Skeletal muscle satellite cell (primary cell): Measurements from ENCODE around the gene MB.

Experiments used
- H3K27me3 ChIP-seq: 2 replicates; pipeline ENCODE4 v1.7.0; 2013; ENCODE audit warnings: low read length; ENCODE audit not compliant: control insufficient read depth, insufficient read depth
- H3K36me3 ChIP-seq: 2 replicates; pipeline ENCODE4 v1.7.0; 2013; ENCODE audit warnings: mild to moderate bottlenecking, control low read depth, low read length; ENCODE audit not compliant: insufficient read depth
- H3K4me1 ChIP-seq: 2 replicates; pipeline ENCODE4 v1.7.0; 2013; ENCODE audit warnings: low read length; ENCODE audit not compliant: control insufficient read depth, insufficient read depth
- H3K4me2 ChIP-seq: 2 replicates; pipeline ENCODE4 v1.7.0; 2013; ENCODE audit warnings: mild to moderate bottlenecking, low read length
- H3K4me3 ChIP-seq: 2 replicates; pipeline ENCODE4 v1.7.0; 2013; ENCODE audit warnings: low read length
- H3K9ac ChIP-seq: 2 replicates; pipeline ENCODE4 v1.7.0; 2013; ENCODE audit warnings: mild to moderate bottlenecking, low read depth, low read length, moderate library complexity
- H3K9me3 ChIP-seq: replicated peaks from 2 replicates; pipeline ENCODE4 v1.7.0; 2013; ENCODE audit warnings: mild to moderate bottlenecking, control low read depth, low read length

The MB gene

DNA sequence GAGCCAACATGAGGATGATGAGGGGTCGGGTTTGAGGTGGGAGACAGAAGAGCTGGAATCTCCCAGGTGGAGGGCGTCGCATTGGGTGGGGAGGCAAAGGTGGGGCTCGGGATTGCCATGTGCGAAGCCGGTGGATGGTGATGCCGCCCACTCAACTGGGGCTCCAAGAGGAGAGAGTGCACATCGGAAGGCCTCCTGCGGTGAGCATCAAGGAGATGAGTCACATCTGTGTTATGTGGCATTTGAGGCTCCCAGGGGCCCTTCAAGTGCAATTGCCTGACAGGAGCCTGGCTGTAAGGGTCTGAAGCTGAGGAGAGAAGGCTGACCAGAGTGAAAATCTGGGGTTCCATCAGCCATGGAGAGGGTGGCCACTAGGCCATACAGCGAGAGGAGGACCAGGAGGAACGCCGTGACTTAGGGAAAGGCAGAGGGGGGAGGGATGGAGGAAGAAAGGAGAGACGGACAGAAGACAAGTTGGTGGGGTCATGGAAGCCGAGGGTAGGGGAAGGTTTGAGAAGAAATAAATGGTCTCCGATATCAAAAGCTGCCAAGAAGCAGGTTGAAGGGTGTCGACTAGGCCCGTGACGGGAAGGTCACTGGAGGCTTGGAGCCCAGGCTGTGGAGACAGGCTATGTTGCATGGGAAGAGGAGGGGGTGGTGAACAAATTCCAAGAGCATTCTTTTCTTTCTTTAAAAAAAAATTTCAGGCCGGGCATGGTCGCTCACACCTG lies 55.2 kb downstream of the MB start:
- Histone ChIP-seq H3K4me3 (peak overlapping the region; percentile 39), H3K4me1 (peaks cover 16% of the 10 kb centered on the region), H3K4me2 (peak overlapping the region; percentile 25), H3K27me3 (peaks cover 36% of the 10 kb centered on the region), H3K9ac (no peak overlapping the region), H3K9me3 (no peaks in the 10 kb centered on the region), H3K36me3 (no peaks in the 10 kb centered on the region)

DNA sequence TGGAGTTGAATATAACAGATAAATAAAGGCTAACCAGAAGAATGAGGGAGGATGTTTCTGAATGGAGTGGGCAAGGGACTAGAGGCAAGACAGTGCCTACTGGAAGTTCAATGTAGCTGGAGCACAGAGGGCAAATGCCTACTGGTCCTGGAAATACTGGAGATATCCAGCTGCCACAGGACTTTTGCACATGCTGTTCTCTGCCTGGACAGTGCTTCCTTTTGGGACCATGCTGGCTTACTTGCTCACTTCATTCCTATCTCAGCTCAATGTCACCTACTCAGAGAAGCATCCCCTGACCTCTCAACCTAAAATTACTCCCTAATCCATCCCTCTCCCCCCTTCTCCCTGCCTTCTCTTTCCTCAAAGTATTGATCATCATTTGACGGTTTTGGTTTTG lies 56.3 kb downstream of the MB start:
- H3K9ac ChIP-seq = no peak overlapping the region
- H3K4me1 ChIP-seq = peaks cover 16% of the 10 kb centered on the region

DNA sequence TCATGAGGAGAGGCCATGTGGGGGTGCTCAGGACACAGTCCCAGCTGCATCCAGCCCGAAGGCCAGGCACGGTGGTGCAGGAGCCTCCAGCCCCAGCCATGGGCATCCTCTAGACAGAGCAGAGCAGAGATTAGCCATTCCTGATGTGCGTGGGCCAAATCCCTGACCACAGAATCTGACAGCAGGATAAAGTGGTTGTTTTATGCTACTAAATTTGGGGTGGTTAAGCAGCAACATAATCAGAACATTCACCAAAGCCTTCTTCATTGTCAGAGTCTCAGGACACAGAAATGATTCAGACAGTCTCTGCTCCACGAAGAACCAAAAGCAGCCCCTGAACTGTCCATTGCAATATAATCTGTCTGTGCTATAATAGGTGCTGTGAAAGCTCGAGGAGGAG lies 56.8 kb downstream of the MB start:
- Histone ChIP-seq H3K4me2 (no peak overlapping the region), H3K9ac (no peak overlapping the region), H3K36me3 (no peaks in the 10 kb centered on the region), H3K4me1 (peaks cover 12% of the 10 kb centered on the region), H3K27me3 (peaks cover 46% of the 10 kb centered on the region), H3K4me3 (no peak overlapping the region), H3K9me3 (no peaks in the 10 kb centered on the region)

More for the DNA sequence above, 56.3 kb downstream of the MB start:
- Histone ChIP-seq H3K4me3 (no peak overlapping the region), H3K9me3 (no peaks in the 10 kb centered on the region), H3K36me3 (no peaks in the 10 kb centered on the region), H3K4me2 (no peak overlapping the region), H3K27me3 (peaks cover 44% of the 10 kb centered on the region)

DNA sequence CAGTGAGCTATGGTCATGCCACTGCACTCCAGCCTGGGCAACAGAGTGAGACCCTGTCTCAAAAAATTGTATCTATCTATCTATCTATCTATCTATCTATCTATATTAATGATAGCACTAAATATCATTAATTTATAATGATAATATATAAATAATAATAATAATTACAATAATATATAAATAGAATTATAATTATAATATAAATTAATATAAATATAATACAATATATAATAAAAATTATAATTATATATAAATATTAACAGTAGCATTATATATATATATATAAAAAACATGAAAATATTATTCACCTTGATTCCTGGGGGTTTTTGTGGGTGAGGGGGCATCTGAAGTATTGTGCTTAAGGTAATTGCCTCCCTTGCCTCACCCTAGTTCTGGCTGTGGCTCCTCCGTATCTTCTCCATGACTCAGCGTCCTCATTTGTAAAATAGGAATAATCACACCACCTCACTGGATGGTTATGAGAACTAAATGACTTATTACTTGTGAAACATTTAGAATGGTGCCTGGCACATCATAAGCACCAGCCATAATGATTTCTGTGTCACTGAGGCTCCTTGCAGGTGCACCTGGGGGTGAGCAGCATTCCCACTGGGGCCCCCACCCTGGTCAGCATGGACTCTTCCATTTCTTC lies 57.6 kb downstream of the MB start:
- Histone ChIP-seq H3K27me3 (peaks cover 44% of the 10 kb centered on the region), H3K4me2 (no peak overlapping the region), H3K9ac (no peak overlapping the region), H3K9me3 (no peaks in the 10 kb centered on the region), H3K4me3 (no peak overlapping the region), H3K36me3 (no peaks in the 10 kb centered on the region), H3K4me1 (peaks cover 9% of the 10 kb centered on the region)

DNA sequence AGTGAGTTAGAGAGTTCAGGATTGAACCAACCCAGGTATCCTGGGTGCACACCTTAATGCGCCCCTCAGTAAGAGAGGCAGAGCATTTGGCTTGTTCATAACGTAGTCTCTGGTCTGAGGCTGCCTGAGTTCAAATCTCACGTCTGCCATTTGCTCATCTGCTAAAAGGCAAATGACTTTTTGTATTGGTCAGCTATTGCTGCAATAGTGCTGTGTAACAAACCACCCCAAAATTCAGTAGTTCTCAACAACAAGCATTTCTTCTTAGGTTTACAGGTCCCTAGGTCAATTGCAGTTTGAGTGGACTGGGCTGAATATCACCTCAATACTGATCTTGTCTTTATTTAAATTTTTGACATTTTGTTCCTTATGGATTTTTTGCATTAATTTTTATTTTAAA lies 58.4 kb downstream of the MB start:
- H3K9me3 ChIP-seq = no peaks in the 10 kb centered on the region
- peaks cover 9% of the 10 kb centered on the region for H3K4me1 ChIP-seq
- no peak overlapping the region for H3K4me2 ChIP-seq
- no peak overlapping the region for H3K4me3 ChIP-seq
- peaks cover 44% of the 10 kb centered on the region for H3K27me3 ChIP-seq
- H3K9ac ChIP-seq = no peak overlapping the region
- no peaks in the 10 kb centered on the region for H3K36me3 ChIP-seq

DNA sequence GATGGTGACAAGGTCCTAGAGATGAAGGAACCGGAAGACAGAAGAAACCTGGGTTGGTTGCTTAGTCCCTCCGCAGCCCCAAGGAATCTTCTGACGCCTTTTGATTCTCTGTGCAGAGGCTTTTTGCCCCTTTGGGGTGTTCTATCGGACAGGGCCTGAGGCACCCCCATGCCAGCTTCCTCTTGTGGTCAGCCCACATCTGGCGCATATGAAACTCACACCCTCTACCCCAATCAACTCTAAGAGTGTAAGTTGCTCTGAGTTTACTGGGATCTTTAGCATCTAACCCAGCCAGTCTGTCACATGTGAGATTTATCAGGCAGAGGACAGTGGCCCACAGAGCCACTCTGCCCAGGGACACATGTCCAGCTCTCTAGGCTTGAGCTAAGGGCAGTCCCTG lies 59.1 kb downstream of the MB start:
- no peaks in the 10 kb centered on the region for H3K9me3 ChIP-seq
- peaks cover 44% of the 10 kb centered on the region for H3K27me3 ChIP-seq
- no peak overlapping the region for H3K4me3 ChIP-seq
- no peak overlapping the region for H3K9ac ChIP-seq
- peaks cover 9% of the 10 kb centered on the region for H3K4me1 ChIP-seq
- no peaks in the 10 kb centered on the region for H3K36me3 ChIP-seq
- H3K4me2 ChIP-seq = no peak overlapping the region
